DOHH2 (cell line): ENCODE results near the gene BLTP3A.

Source experiments
- H3F3A ChIP-seq: fragments of 200-600 bp; sonication (generic), shearing (Covaris generic); 2 replicates; pipeline ENCODE4 v1.6.0; 2016; ENCODE audit warnings: antibody characterized with exemption, mild to moderate bottlenecking; ENCODE audit not compliant: control insufficient read depth, insufficient read depth
- H3K27ac ChIP-seq: fragments of 200-600 bp; sonication (generic); 2 replicates; pipeline ENCODE4 v1.5.1; 2014; ENCODE audit warnings: low read depth, mild to moderate bottlenecking, low read length, moderate library complexity
- H3K27me3 ChIP-seq: fragments of 200-600 bp; sonication (generic); 2 replicates; pipeline ENCODE4 v1.6.1; 2014; ENCODE audit warnings: mild to moderate bottlenecking, low read length, mixed read lengths; ENCODE audit not compliant: control insufficient read depth
- H3K36me3 ChIP-seq: fragments of 200-600 bp; sonication (generic); 2 replicates; pipeline ENCODE4 v1.6.1; 2014; ENCODE audit warnings: mild to moderate bottlenecking, low read length, moderate library complexity, mixed read lengths; ENCODE audit not compliant: control insufficient read depth
- H3K4me1 ChIP-seq: fragments of 200-600 bp; sonication (generic); 2 replicates; pipeline ENCODE4 v1.6.1; 2014; ENCODE audit warnings: mild to moderate bottlenecking, low read length, mixed read lengths; ENCODE audit not compliant: control insufficient read depth
- H3K4me2 ChIP-seq: fragments of 200-600 bp; sonication (generic); 2 replicates; pipeline ENCODE4 v1.6.0; 2014; ENCODE audit warnings: mild to moderate bottlenecking, low read length, moderate library complexity
- H3K4me3 ChIP-seq: fragments of 200-600 bp; sonication (generic); 2 replicates; pipeline ENCODE4 v1.5.1; 2014; ENCODE audit warnings: mild to moderate bottlenecking, low read length, mixed read lengths
- H3K79me2 ChIP-seq: fragments of 200-600 bp; sonication (generic); 2 replicates; pipeline ENCODE4 v1.6.1; 2014; ENCODE audit warnings: mild to moderate bottlenecking, low read length, mixed read lengths; ENCODE audit not compliant: control insufficient read depth
- H3K9me2 ChIP-seq: fragments of 200-600 bp; sonication (generic); replicated peaks from 2 replicates; pipeline ENCODE4 v1.6.1; 2014; ENCODE audit warnings: mild to moderate bottlenecking, low read length, mixed read lengths; ENCODE audit not compliant: control insufficient read depth
- H3K9me3 ChIP-seq: fragments of 200-600 bp; sonication (generic); 2 replicates; pipeline ENCODE4 v1.6.1; 2014; ENCODE audit warnings: antibody characterized with exemption, low read length, mixed read lengths; ENCODE audit not compliant: control insufficient read depth, insufficient read depth
- H4K20me1 ChIP-seq: fragments of 200-600 bp; sonication (generic); 2 replicates; pipeline ENCODE4 v1.6.0; 2014; ENCODE audit warnings: low read depth, mild to moderate bottlenecking, antibody characterized with exemption, low read length, moderate library complexity; ENCODE audit not compliant: control insufficient read depth, insufficient read depth
- EZH2phosphoT487 ChIP-seq: fragments of 200-600 bp; sonication (generic); IDR thresholded peaks from 2 replicates; pipeline ENCODE4 v1.6.1; 2017; ENCODE audit warnings: borderline replicate concordance, mild to moderate bottlenecking, antibody characterized with exemption, low read length, moderate library complexity, mixed read lengths
- TF ChIP-seq, protein P1 (sequence below): fragments of 200-600 bp; sonication (generic); IDR thresholded peaks from one replicate; pipeline ENCODE4 v1.5.1; 2014; ENCODE audit warnings: antibody characterized with exemption, mild to moderate bottlenecking, low read depth, low read length; ENCODE audit not compliant: poor library complexity, severe bottlenecking

Gene BLTP3A

DNA sequence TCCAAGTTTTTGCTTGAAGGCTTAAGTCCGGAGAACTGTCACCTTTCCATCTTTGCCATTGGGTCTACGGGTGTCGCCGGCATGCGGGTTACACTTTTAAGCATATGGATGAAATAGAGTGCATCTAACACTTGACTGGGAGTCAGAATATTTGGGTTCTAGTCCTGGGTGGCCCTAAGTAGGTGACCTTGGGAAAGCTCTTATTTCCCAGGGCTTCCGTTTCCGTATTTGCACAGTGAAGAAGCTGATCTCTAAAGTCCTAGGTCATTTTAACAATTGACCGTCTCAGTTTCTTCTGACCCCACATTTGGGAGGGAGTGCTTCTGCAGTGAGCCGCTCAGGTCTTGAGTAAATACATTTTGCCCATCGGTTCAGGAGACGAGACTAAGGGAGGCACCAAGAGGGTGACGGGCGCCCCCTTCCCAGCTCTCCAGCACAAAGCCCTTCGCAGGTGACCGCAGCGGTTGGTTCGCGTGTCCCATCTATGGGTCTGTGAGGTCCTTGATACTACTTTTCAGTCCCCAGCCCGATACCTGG lies 651 bp upstream of the BLTP3A start:
- Histone ChIP-seq H3K9me3 (no peaks in the 10 kb centered on the region), H3F3A (no peaks in the 10 kb centered on the region), H3K4me3 (peak overlapping the region; percentile 90), H3K4me2 (peak overlapping the region; percentile 83), H3K27me3 (no peaks in the 10 kb centered on the region), H3K36me3 (peaks cover 7% of the 10 kb centered on the region; the same call in 1 of the 2 replicates), H3K9me2 (no peaks in the 10 kb centered on the region), H3K27ac (peak overlapping the region; percentile 63), H3K4me1 (peaks cover 20% of the 10 kb centered on the region), H3K79me2 (peaks cover 41% of the 10 kb centered on the region), H4K20me1 (peaks cover 2% of the 10 kb centered on the region; the same call in 1 of the 2 replicates)
- TF ChIP-seq, protein P1, sequence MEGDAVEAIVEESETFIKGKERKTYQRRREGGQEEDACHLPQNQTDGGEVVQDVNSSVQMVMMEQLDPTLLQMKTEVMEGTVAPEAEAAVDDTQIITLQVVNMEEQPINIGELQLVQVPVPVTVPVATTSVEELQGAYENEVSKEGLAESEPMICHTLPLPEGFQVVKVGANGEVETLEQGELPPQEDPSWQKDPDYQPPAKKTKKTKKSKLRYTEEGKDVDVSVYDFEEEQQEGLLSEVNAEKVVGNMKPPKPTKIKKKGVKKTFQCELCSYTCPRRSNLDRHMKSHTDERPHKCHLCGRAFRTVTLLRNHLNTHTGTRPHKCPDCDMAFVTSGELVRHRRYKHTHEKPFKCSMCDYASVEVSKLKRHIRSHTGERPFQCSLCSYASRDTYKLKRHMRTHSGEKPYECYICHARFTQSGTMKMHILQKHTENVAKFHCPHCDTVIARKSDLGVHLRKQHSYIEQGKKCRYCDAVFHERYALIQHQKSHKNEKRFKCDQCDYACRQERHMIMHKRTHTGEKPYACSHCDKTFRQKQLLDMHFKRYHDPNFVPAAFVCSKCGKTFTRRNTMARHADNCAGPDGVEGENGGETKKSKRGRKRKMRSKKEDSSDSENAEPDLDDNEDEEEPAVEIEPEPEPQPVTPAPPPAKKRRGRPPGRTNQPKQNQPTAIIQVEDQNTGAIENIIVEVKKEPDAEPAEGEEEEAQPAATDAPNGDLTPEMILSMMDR, result peak; percentile 62
- TF ChIP-seq EZH2phosphoT487, result no peak

DNA sequence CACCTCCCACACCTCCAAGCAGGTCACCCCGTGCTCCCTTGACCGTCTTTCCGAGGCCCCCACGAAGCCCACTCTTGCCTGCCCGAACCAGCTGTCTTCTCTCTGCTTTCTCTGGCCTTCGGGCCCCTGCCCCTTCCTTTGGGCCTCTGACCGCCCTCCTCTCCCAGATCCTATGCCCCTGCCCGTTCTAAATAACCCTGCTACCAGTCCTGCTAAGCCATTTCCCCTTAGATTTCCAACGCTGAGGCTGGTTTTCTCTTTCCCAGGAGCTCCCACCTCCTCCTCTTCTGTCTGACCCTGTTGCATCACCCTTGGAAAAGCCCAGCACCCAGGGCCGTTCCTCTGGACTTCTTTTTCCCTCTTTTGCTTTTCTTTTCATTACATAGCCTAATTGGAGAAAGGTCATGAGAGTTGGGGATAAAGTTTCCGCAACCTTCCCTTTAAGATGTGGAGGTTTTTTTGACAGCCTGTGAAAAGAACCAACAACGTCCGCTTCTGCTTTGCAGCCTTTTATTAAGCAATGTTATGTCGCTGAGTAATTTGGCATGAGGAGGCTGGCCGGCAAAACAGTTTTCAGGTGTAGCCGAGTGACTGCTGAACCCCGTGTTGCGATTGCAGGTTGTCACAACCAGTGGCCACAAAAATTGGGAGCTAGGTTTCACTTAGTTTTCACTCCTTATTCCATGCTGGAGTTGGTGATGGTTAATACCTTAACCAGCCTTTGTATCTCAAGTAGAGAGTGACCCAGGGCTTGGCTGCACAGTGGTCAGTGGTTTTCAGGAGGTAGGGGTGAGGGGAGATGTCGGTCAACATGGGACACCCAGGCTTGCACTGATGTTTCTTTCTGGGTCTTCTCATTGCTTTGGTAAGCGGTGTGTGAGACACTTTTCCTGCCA lies 970 bp downstream of the BLTP3A start:
- H3K9me2 ChIP-seq, result no peaks in the 10 kb centered on the region
- H3K4me2 ChIP-seq, result peak overlapping the region; percentile 83
- no peaks in the 10 kb centered on the region for H3K9me3 ChIP-seq
- H3F3A ChIP-seq, result no peaks in the 10 kb centered on the region
- peak overlapping the region; percentile 90 for H3K4me3 ChIP-seq
- H3K36me3 ChIP-seq, result peaks cover 7% of the 10 kb centered on the region; the same call in 1 of the 2 replicates
- H3K79me2 ChIP-seq, result peaks cover 57% of the 10 kb centered on the region
- TF ChIP-seq EZH2phosphoT487, result no peak
- TF ChIP-seq, protein P1, result no peak
- peaks cover 2% of the 10 kb centered on the region; the same call in 1 of the 2 replicates for H4K20me1 ChIP-seq
- H3K27ac ChIP-seq, result peak overlapping the region; percentile 45; the same call in 1 of the 2 replicates
- peaks cover 20% of the 10 kb centered on the region for H3K4me1 ChIP-seq
- no peaks in the 10 kb centered on the region for H3K27me3 ChIP-seq

DNA sequence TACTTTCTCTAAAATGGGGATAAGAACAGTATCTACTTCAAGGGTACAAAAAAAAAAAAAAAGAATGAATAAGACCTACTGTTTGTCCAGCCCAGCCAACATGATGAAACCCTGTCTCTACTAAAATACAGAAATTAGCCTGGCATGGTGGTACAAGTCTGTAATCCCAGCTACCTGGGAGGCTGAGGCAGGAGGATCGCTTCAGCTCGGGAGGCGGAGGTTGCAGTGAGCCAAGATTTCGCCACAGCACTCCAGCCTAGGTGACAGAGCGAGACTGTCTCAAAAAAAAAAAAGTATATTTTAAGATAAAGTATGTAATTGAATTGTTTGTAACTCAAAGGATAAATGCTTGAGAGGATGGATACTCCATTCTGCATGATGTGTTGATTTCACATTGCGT lies 2.0 kb downstream of the BLTP3A start:
- Histone ChIP-seq H3K9me3 (no peaks in the 10 kb centered on the region), H3K27me3 (no peaks in the 10 kb centered on the region), H3K4me2 (peak overlapping the region; percentile 83), H3K27ac (no peak overlapping the region), H3F3A (no peaks in the 10 kb centered on the region), H3K79me2 (peaks cover 68% of the 10 kb centered on the region), H4K20me1 (peaks cover 2% of the 10 kb centered on the region; the same call in 1 of the 2 replicates), H3K4me3 (no peak overlapping the region), H3K36me3 (peaks cover 7% of the 10 kb centered on the region; the same call in 1 of the 2 replicates), H3K4me1 (peaks cover 20% of the 10 kb centered on the region), H3K9me2 (no peaks in the 10 kb centered on the region)
- no peak for TF ChIP-seq EZH2phosphoT487
- TF ChIP-seq, protein P1, result no peak
